ENCODE data around the gene SMURF2. TPM values are rescaled to one million over a fixed set of nuclear protein-coding genes. Genes with fewer than 3 reads are reported as not detected.

Gene SMURF2
- total RNA-seq, 4 donors from 2014 or later, result 18.2 to 28.0 (median 21.3) TPM

GRCh38 chr17:64702815-64703214, 40.7 kb upstream of the SMURF2 start:
- Histone ChIP-seq H3K4me1 (peaks cover 0 to 19% (median 6%) of the 10 kb centered on the region in 4 donors), H3K27me3 (no peaks in the 10 kb centered on the region), H3K27ac (no peak overlapping the region), H3K4me3 (no peak overlapping the region), H3K36me3 (no peaks in the 10 kb centered on the region), H3K9me3 (no peaks in the 10 kb centered on the region)
- 85 to 86% methylated on average over 2 of the region's 2 CpGs for WGBS, 2 donors
- no peak for TF ChIP-seq EP300 (IDR thresholded peaks at IDR 0.05)
- TF ChIP-seq POLR2A (IDR thresholded peaks at IDR 0.05), result no peak
- TF ChIP-seq, protein P1, sequence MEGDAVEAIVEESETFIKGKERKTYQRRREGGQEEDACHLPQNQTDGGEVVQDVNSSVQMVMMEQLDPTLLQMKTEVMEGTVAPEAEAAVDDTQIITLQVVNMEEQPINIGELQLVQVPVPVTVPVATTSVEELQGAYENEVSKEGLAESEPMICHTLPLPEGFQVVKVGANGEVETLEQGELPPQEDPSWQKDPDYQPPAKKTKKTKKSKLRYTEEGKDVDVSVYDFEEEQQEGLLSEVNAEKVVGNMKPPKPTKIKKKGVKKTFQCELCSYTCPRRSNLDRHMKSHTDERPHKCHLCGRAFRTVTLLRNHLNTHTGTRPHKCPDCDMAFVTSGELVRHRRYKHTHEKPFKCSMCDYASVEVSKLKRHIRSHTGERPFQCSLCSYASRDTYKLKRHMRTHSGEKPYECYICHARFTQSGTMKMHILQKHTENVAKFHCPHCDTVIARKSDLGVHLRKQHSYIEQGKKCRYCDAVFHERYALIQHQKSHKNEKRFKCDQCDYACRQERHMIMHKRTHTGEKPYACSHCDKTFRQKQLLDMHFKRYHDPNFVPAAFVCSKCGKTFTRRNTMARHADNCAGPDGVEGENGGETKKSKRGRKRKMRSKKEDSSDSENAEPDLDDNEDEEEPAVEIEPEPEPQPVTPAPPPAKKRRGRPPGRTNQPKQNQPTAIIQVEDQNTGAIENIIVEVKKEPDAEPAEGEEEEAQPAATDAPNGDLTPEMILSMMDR (IDR thresholded peaks at IDR 0.05), result no peak
- no peak for DNase-seq (ENCODE audit: low spot score in 2 of 2)

- 64 to 66% methylated on average over 2 of the region's 2 CpGs for WGBS, 2 donors
- Histone ChIP-seq H3K4me1 (no peaks in the 10 kb centered on the region), H3K27me3 (no peaks in the 10 kb centered on the region), H3K9me3 (no peaks in the 10 kb centered on the region), H3K4me3 (no peak overlapping the region), H3K27ac (no peak overlapping the region), H3K36me3 (no peaks in the 10 kb centered on the region)
- TF ChIP-seq, protein P1 (IDR thresholded peaks at IDR 0.05), result no peak
- no peak for TF ChIP-seq POLR2A (IDR thresholded peaks at IDR 0.05)
- TF ChIP-seq EP300 (IDR thresholded peaks at IDR 0.05), result no peak
- DNase-seq (ENCODE audit: low spot score in 2 of 2), result no peak
These were observed 36.6 kb upstream of the SMURF2 start for GRCh38 chr17:64698725-64699124.

GRCh38 chr17:64694207-64694606, 32.1 kb upstream of the SMURF2 start:
- no peak overlapping the region for H3K4me3 ChIP-seq
- TF ChIP-seq EP300 (IDR thresholded peaks at IDR 0.05), result peak in 1 of 2 donors; percentile 32
- TF ChIP-seq, protein P1 (IDR thresholded peaks at IDR 0.05), result no peak
- no peaks in the 10 kb centered on the region for H3K27me3 ChIP-seq
- no peaks in the 10 kb centered on the region for H3K36me3 ChIP-seq
- peak overlapping the region in 1 of 4 donors; percentile 66 for H3K27ac ChIP-seq
- 30 to 37% methylated on average over 5 of the region's 5 CpGs for WGBS, 2 donors
- H3K4me1 ChIP-seq, result peaks cover 0 to 10% (median 0%) of the 10 kb centered on the region in 4 donors
- DNase-seq (ENCODE audit: low spot score in 2 of 2), result peak in 1 of 2 donors; percentile 50
- H3K9me3 ChIP-seq, result no peaks in the 10 kb centered on the region

DNA sequence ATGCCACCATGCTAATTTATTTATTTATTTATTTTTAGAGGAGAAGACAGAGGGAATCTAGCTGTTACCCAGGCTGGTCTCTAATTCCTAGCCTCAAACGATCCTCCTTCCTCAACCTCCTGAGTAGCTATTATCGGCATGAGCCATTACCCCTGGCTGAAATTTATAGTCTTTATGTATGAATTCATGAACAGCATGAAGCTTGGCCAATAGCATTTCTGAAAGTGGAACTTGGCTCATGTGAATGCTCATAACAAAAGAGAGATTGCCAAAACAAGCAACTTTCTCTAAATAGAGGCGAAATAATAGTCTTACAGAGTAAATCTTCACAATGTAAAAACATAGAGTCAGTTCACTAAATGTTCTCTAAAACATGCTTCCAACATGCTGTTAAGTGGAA, 30.1 kb upstream of the SMURF2 start:
- Histone ChIP-seq H3K27me3 (no peaks in the 10 kb centered on the region), H3K27ac (no peak overlapping the region), H3K9me3 (no peaks in the 10 kb centered on the region), H3K4me1 (peaks cover 0 to 10% (median 0%) of the 10 kb centered on the region in 4 donors), H3K36me3 (no peaks in the 10 kb centered on the region), H3K4me3 (no peak overlapping the region)
- DNase-seq (ENCODE audit: low spot score in 2 of 2), result no peak
- no peak for TF ChIP-seq POLR2A (IDR thresholded peaks at IDR 0.05)
- WGBS, 2 donors, result 37 to 50% methylated on average over 3 of the region's 3 CpGs

DNA sequence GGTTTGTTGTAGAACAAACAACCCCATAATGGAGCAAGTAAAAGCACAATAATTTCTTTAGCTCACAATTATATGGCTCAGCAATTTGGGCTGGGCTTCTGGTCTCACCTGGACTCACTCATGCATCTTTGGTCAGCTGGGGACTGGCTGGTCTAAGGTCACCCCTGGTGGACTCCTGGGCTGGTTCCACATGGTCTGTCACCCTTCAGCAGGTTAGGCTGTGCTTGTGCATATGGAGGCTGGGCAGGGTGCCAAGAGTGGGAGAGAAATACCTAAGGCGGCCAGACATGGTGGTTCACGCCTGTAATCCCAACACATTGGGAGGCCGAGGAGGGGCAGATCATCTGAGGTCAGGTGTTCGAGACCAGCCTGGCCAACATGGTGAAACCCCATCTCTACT, 27.0 kb upstream of the SMURF2 start:
- Histone ChIP-seq H3K36me3 (no peaks in the 10 kb centered on the region), H3K4me1 (peaks cover 0 to 10% (median 0%) of the 10 kb centered on the region in 4 donors), H3K27me3 (no peaks in the 10 kb centered on the region), H3K27ac (no peak overlapping the region), H3K9me3 (no peaks in the 10 kb centered on the region), H3K4me3 (no peak overlapping the region)
- 91% methylated on average over 4 of the region's 4 CpGs for WGBS, 2 donors
- no peak for DNase-seq (ENCODE audit: low spot score in 2 of 2)
- TF ChIP-seq, protein P1 (IDR thresholded peaks at IDR 0.05), result no peak
- TF ChIP-seq POLR2A (IDR thresholded peaks at IDR 0.05) (no peak), EP300 (IDR thresholded peaks at IDR 0.05) (no peak)

DNA sequence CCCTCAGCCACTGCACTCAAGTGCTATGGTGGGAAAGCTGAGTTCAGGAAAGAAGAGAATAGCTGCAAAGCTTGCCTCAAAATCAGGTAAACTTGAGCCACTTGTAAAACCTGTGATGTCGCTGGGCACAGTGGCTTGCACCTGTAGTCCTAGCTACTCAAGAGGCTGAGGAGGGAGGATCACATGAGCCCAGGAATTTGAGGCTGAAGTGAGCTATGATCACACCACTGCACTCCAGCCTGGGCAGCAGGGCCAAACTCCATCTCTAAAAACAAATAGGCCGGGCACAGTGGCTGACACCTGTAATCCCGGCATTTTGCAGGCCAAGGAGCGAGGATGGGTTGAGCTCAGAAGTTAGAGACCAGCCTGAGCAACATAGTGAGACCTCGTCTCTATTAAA, 26.4 kb upstream of the SMURF2 start:
- Histone ChIP-seq H3K9me3 (no peaks in the 10 kb centered on the region), H3K4me3 (no peak overlapping the region), H3K27ac (no peak overlapping the region), H3K4me1 (peaks cover 0 to 10% (median 0%) of the 10 kb centered on the region in 4 donors), H3K27me3 (no peaks in the 10 kb centered on the region), H3K36me3 (no peaks in the 10 kb centered on the region)
- TF ChIP-seq, protein P1 (IDR thresholded peaks at IDR 0.05), result no peak
- TF ChIP-seq POLR2A (IDR thresholded peaks at IDR 0.05), result no peak
- no peak for TF ChIP-seq EP300 (IDR thresholded peaks at IDR 0.05)
- 94 to 97% methylated on average over 5 of the region's 5 CpGs for WGBS, 2 donors
- DNase-seq (ENCODE audit: low spot score in 2 of 2), result no peak
